Measurements from ENCODE around the gene PIP4K2C.

- TF ChIP-seq CTCF (IDR thresholded peaks at IDR 0.05) (no peak), POLR2A (IDR thresholded peaks at IDR 0.05) (no peak)
Measured at GRCh38 chr12:57609781-57610553, 19.0 kb downstream of the PIP4K2C start.
